Mesothelial cell of epicardium (in vitro differentiated cells): ENCODE data around the gene FOXI2. TPM values are rescaled to one million over a fixed set of nuclear protein-coding genes. Genes with fewer than 3 reads are reported as not detected.

Experiments used
- DNase-seq, 2 experiments: peaks; one replicate each; pipeline ENCODE4 v3.0.0; 2021; ENCODE audit warnings: low spot score in 2 of 2; ENCODE audit not compliant: unreplicated experiment in 2 of 2
- H3K27ac Mint-ChIP-seq: 2 replicates; pipeline ENCODE4 v1.8.0; 2021; ENCODE audit warnings: mixed read lengths
- H3K27me3 Mint-ChIP-seq: 2 replicates; pipeline ENCODE4 v1.8.0; 2021; ENCODE audit warnings: low read depth, mixed read lengths
- H3K36me3 Mint-ChIP-seq: 2 replicates; pipeline ENCODE4 v1.8.0; 2021; ENCODE audit warnings: mixed read lengths
- H3K4me1 Mint-ChIP-seq: 2 replicates; pipeline ENCODE4 v1.8.0; 2021; ENCODE audit warnings: mixed read lengths
- H3K4me3 Mint-ChIP-seq: 2 replicates; pipeline ENCODE4 v1.8.0; 2021; ENCODE audit warnings: mild to moderate bottlenecking, moderate library complexity, mixed read lengths
- H3K9me3 Mint-ChIP-seq: 2 replicates; pipeline ENCODE4 v1.8.0; 2021; ENCODE audit warnings: mixed read lengths
- CTCF ChIP-seq: fragments of 200-600 bp; sonication (generic); IDR thresholded peaks from one replicate; pipeline ENCODE4 v1.5.0; 2021; ENCODE audit warnings: antibody characterized with exemption; ENCODE audit not compliant: unreplicated experiment
- total RNA-seq: library from RNA; stranded (reverse); gene quantifications from 3 replicates; pipeline ENCODE4 v1.2.1, GENCODE V29; 2021

The FOXI2 gene
- total RNA-seq, 1 donor from 2014 or later: not detected

- Mint-ChIP-seq H3K36me3 (no peaks in the 10 kb centered on the region), H3K27ac (no peak overlapping the region), H3K9me3 (no peaks in the 10 kb centered on the region), H3K4me1 (peaks cover 3% of the 10 kb centered on the region), H3K4me3 (no peak overlapping the region), H3K27me3 (peaks cover 95% of the 10 kb centered on the region)
- TF ChIP-seq CTCF: no peak
- no peak for DNase-seq
These were observed 852 bp downstream of the FOXI2 start for GRCh38 chr10:127737563-127738511.

DNA sequence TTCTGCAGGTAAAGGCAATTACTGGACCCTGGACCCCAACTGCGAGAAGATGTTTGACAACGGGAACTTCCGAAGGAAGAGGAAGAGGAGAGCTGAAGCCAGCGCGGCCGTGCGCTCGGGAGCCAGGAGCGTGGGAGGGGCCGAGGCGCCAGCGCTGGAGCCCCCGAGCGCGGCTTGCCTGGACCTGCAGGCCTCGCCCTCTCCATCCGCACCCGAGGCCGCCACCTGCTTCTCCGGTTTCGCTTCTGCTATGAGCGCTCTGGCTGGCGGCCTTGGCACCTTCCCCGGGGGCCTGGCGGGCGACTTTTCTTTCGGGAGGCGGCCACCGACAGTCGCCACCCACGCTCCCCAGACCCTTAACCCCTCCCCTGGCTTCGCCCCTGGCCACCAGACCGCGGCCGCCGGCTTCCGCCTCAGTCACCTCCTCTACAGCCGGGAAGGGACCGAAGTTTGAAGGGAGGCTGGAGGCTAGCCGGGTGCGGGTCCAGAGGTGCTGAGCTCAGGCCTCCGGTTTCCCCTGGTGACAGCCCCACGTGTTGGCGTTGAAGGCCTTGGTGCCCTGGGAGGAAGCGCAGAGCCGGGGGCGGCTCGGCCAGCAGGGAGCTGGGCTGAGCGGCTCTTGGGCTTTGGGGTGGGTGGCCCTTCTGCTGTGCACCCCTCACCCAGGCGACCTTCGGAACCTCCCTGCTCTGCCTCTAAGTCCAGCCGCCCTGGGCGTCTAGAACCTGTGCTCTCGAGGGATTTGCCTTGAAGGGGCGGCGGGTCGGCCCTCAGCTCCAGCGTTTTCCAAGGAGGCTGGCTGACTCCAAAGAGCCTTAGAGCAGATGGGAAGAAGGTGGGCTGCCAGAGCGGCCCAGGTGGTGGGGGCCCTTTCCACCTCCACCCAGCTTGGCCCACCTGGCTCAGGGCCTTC lies 1.8 kb downstream of the FOXI2 start:
- peaks cover 3% of the 10 kb centered on the region for H3K4me1 Mint-ChIP-seq
- TF ChIP-seq CTCF: no peak
- H3K9me3 Mint-ChIP-seq: no peaks in the 10 kb centered on the region
- no peak for DNase-seq
- no peak overlapping the region for H3K4me3 Mint-ChIP-seq
- no peak overlapping the region for H3K27ac Mint-ChIP-seq
- peaks cover 95% of the 10 kb centered on the region for H3K27me3 Mint-ChIP-seq
- H3K36me3 Mint-ChIP-seq: no peaks in the 10 kb centered on the region

DNA sequence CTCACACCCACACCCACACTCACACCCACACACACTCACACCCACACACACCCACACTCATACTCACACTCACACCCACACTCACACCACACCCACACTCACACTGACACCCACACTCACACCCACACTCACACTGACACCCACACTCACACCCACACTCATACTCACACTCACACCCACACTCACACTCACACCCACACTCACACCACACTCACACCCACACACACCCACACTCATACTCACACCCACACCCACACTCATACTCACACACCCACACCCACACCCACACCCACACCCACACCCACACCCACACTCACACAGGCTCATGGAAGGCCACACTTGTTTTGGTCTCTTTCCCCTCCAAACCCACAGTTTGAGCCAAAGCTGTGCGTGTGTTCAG lies 2.9 kb downstream of the FOXI2 start:
- peaks cover 95% of the 10 kb centered on the region for H3K27me3 Mint-ChIP-seq

DNA sequence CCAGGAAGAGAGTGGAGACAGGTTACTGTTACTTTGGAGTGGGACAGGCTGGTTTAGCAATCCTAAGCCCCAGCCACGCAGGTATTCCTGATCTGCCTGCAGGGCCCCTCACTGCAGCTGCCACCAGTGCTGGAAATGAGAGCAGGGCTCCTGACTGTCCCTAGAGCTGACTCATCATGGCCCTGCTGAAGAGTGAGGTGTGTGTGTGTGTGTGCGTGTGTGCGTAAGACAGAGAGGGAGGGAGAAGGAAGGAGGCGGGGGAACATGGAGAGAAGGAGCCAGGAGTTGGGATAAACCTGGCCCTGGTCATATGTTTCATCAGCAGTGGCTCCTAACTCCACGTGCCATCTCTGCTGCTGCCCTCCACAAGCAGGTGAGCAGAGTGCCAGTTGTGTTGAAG lies 3.6 kb downstream of the FOXI2 start:
- no peak overlapping the region for H3K4me3 Mint-ChIP-seq
- H3K9me3 Mint-ChIP-seq: no peaks in the 10 kb centered on the region
- H3K27me3 Mint-ChIP-seq: peaks cover 95% of the 10 kb centered on the region
- H3K36me3 Mint-ChIP-seq: no peaks in the 10 kb centered on the region
- no peak overlapping the region for H3K27ac Mint-ChIP-seq
- peaks cover 3% of the 10 kb centered on the region for H3K4me1 Mint-ChIP-seq
- DNase-seq: no peak
- no peak for TF ChIP-seq CTCF

More for the DNA sequence above, 2.9 kb downstream of the FOXI2 start:
- no peak for DNase-seq
- H3K4me3 Mint-ChIP-seq: no peak overlapping the region
- peaks cover 3% of the 10 kb centered on the region for H3K4me1 Mint-ChIP-seq
- no peaks in the 10 kb centered on the region for H3K36me3 Mint-ChIP-seq
- no peaks in the 10 kb centered on the region for H3K9me3 Mint-ChIP-seq
- H3K27ac Mint-ChIP-seq: no peak overlapping the region
- TF ChIP-seq CTCF: no peak

DNA sequence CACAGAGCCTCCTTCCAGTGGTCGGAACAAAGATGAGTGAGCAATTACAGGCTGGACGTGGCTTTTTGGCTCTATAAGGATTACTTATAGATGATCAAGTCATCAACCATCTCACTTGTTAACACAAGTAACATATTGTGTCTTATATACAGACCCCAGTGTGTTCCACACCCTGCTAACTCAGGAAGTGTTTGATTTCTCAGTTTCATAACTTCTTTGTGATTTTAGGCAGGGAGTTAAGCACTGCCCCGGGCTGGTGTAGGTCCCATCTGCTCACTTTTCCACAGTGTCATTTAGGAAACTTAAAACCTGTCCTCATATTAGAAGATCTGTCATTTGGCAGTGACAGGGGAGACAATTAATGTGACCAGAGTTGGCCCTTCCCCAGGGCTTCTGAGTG lies 6.2 kb downstream of the FOXI2 start:
- Mint-ChIP-seq H3K27ac (no peak overlapping the region), H3K36me3 (no peaks in the 10 kb centered on the region), H3K4me1 (peaks cover 2% of the 10 kb centered on the region), H3K27me3 (peaks cover 82% of the 10 kb centered on the region), H3K4me3 (no peak overlapping the region), H3K9me3 (no peaks in the 10 kb centered on the region)
- DNase-seq: no peak
- TF ChIP-seq CTCF: no peak
